ENCODE data around the gene BNIP5. TPM values are rescaled to one million over a fixed set of nuclear protein-coding genes. Genes with fewer than 3 reads are reported as not detected.

The BNIP5 gene
- total and polyA plus RNA-seq, 4 donors: not detected

DNA sequence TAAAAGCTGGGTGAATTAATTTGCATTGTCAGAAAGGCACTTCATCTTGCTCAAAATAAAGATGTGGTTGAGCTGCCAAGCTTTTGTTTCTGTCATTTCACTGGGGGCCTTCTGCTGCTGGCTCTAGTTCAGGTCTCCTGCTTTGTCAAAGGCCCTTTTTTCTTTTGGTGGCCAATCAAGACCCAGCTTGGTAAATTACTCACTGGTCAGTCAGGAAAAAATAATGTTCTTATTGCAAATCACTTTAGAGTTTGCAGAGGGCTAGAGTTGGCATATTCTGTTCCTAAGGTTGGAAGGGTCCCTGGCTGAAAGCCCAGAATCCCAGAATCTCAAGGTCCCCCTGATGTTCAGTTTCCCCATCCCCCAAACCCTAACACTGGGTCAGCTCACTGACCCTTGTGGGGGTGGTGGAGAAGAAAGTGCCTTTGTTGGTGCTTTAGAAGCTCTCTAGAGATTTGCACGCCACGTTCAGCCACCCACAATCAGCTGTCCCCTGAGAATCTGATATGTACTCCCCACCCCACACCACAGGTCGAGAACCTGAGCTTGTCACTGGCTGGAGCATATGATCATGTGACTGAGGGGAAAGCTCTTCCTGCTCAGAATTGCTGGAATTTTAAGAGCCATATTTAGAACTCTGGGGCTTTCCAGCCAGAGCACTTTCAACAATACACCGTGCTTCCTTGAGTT is 21.7 kb upstream of the BNIP5 start:
- H3K4me1 ChIP-seq (ENCODE audit: control insufficient read depth in 4 of 4, insufficient read depth in 4 of 4, low read length in 3 of 4): peaks cover 0 to 2% (median 0%) of the 10 kb centered on the region in 4 donors
- no peaks in the 10 kb centered on the region for H3K36me3 ChIP-seq (ENCODE audit: control insufficient read depth in 4 of 4, insufficient read depth in 3 of 4, low read depth in 1 of 4, low read length in 3 of 4)
- WGBS: 72% methylated on average over 4 of the region's 4 CpGs
- no peak for DNase-seq (ENCODE audit: low spot score)
- no peaks in the 10 kb centered on the region for H3K27me3 ChIP-seq (ENCODE audit: control insufficient read depth in 4 of 4, insufficient read depth in 4 of 4, low read length in 3 of 4)
- TF ChIP-seq HNF4G (IDR thresholded peaks at IDR 0.05) (no peak), YY1 (IDR thresholded peaks at IDR 0.05) (no peak), FOXA2 (IDR thresholded peaks at IDR 0.05) (no peak), TAF1 (conservative IDR thresholded peaks at IDR 0.05) (no peak), JUND (IDR thresholded peaks at IDR 0.05) (no peak), NR2F2 (IDR thresholded peaks at IDR 0.05) (no peak), RAD21 (IDR thresholded peaks at IDR 0.05) (no peak), GABPA (IDR thresholded peaks at IDR 0.05 in 1 of 2, conservative IDR thresholded peaks at IDR 0.05 in 1 of 2) (no peak), FOXA1 (IDR thresholded peaks at IDR 0.05) (no peak), EGR1 (IDR thresholded peaks at IDR 0.05; ENCODE audit: low read depth in 2 of 2) (no peak), SP1 (IDR thresholded peaks at IDR 0.05) (no peak), HNF4A (conservative IDR thresholded peaks at IDR 0.05) (no peak), RXRA (IDR thresholded peaks at IDR 0.05) (no peak)
- TF ChIP-seq, protein P1, sequence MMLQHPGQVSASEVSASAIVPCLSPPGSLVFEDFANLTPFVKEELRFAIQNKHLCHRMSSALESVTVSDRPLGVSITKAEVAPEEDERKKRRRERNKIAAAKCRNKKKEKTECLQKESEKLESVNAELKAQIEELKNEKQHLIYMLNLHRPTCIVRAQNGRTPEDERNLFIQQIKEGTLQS (IDR thresholded peaks at IDR 0.05): no peak
- TF ChIP-seq, protein P2, sequence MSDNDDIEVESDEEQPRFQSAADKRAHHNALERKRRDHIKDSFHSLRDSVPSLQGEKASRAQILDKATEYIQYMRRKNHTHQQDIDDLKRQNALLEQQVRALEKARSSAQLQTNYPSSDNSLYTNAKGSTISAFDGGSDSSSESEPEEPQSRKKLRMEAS (IDR thresholded peaks at IDR 0.05): no peak
- TF ChIP-seq, protein P3, sequence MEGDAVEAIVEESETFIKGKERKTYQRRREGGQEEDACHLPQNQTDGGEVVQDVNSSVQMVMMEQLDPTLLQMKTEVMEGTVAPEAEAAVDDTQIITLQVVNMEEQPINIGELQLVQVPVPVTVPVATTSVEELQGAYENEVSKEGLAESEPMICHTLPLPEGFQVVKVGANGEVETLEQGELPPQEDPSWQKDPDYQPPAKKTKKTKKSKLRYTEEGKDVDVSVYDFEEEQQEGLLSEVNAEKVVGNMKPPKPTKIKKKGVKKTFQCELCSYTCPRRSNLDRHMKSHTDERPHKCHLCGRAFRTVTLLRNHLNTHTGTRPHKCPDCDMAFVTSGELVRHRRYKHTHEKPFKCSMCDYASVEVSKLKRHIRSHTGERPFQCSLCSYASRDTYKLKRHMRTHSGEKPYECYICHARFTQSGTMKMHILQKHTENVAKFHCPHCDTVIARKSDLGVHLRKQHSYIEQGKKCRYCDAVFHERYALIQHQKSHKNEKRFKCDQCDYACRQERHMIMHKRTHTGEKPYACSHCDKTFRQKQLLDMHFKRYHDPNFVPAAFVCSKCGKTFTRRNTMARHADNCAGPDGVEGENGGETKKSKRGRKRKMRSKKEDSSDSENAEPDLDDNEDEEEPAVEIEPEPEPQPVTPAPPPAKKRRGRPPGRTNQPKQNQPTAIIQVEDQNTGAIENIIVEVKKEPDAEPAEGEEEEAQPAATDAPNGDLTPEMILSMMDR (IDR thresholded peaks at IDR 0.05; ENCODE audit: low read depth, low read length, missing input control): no peak
- TF ChIP-seq, protein P4, sequence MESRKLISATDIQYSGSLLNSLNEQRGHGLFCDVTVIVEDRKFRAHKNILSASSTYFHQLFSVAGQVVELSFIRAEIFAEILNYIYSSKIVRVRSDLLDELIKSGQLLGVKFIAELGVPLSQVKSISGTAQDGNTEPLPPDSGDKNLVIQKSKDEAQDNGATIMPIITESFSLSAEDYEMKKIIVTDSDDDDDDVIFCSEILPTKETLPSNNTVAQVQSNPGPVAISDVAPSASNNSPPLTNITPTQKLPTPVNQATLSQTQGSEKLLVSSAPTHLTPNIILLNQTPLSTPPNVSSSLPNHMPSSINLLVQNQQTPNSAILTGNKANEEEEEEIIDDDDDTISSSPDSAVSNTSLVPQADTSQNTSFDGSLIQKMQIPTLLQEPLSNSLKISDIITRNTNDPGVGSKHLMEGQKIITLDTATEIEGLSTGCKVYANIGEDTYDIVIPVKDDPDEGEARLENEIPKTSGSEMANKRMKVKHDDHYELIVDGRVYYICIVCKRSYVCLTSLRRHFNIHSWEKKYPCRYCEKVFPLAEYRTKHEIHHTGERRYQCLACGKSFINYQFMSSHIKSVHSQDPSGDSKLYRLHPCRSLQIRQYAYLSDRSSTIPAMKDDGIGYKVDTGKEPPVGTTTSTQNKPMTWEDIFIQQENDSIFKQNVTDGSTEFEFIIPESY (IDR thresholded peaks at IDR 0.05): no peak
- H3K9me3 ChIP-seq (ENCODE audit: control insufficient read depth in 4 of 4, low read length in 3 of 4): no peaks in the 10 kb centered on the region
- H3K27ac ChIP-seq (ENCODE audit: low read depth in 1 of 2, low read length in 2 of 2): no peak overlapping the region
- no peak overlapping the region for H3K4me3 ChIP-seq (ENCODE audit: low read depth in 1 of 3, low read length in 3 of 3)
- no peak overlapping the region for H3K9ac ChIP-seq (ENCODE audit: low read depth in 1 of 2, low read length in 2 of 2)

DNA sequence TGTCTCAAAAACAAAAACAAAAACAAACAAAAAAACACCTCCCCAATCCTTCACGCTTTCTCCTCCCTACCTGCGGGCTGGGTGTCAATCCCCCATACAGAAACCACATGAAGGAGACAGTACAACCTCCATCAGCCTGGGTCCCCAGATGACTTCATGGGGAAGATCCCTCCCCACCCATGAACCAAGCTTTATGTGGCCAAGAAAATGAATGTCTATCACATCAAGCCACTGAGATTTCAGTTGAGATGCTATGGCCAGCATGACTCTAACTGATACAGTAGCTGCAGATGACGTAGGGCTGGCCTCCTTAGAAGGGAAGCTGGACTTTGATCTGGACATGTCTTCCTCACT is 21.2 kb upstream of the BNIP5 start:
- peaks cover 0 to 2% (median 0%) of the 10 kb centered on the region in 4 donors for H3K4me1 ChIP-seq (ENCODE audit: control insufficient read depth in 4 of 4, insufficient read depth in 4 of 4, low read length in 3 of 4)
- 91% methylated on average over 3 of the region's 3 CpGs for WGBS
- no peak overlapping the region for H3K27ac ChIP-seq (ENCODE audit: low read depth in 1 of 2, low read length in 2 of 2)
- no peaks in the 10 kb centered on the region for H3K36me3 ChIP-seq (ENCODE audit: control insufficient read depth in 4 of 4, insufficient read depth in 3 of 4, low read depth in 1 of 4, low read length in 3 of 4)
- TF ChIP-seq RXRA (IDR thresholded peaks at IDR 0.05): no peak
- TF ChIP-seq, protein P5, sequence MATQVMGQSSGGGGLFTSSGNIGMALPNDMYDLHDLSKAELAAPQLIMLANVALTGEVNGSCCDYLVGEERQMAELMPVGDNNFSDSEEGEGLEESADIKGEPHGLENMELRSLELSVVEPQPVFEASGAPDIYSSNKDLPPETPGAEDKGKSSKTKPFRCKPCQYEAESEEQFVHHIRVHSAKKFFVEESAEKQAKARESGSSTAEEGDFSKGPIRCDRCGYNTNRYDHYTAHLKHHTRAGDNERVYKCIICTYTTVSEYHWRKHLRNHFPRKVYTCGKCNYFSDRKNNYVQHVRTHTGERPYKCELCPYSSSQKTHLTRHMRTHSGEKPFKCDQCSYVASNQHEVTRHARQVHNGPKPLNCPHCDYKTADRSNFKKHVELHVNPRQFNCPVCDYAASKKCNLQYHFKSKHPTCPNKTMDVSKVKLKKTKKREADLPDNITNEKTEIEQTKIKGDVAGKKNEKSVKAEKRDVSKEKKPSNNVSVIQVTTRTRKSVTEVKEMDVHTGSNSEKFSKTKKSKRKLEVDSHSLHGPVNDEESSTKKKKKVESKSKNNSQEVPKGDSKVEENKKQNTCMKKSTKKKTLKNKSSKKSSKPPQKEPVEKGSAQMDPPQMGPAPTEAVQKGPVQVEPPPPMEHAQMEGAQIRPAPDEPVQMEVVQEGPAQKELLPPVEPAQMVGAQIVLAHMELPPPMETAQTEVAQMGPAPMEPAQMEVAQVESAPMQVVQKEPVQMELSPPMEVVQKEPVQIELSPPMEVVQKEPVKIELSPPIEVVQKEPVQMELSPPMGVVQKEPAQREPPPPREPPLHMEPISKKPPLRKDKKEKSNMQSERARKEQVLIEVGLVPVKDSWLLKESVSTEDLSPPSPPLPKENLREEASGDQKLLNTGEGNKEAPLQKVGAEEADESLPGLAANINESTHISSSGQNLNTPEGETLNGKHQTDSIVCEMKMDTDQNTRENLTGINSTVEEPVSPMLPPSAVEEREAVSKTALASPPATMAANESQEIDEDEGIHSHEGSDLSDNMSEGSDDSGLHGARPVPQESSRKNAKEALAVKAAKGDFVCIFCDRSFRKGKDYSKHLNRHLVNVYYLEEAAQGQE (IDR thresholded peaks at IDR 0.05): no peak
- TF ChIP-seq HNF4G (IDR thresholded peaks at IDR 0.05): no peak
- TF ChIP-seq JUND (IDR thresholded peaks at IDR 0.05): no peak
- no peak for TF ChIP-seq FOXA1 (IDR thresholded peaks at IDR 0.05)
- TF ChIP-seq, protein P3 (IDR thresholded peaks at IDR 0.05; ENCODE audit: low read depth, low read length, missing input control): no peak
- no peak for TF ChIP-seq NR2F2 (IDR thresholded peaks at IDR 0.05)
- TF ChIP-seq GABPA (IDR thresholded peaks at IDR 0.05 in 1 of 2, conservative IDR thresholded peaks at IDR 0.05 in 1 of 2): no peak
- TF ChIP-seq RAD21 (IDR thresholded peaks at IDR 0.05): no peak
- no peak for TF ChIP-seq EGR1 (IDR thresholded peaks at IDR 0.05; ENCODE audit: low read depth in 2 of 2)
- no peak for TF ChIP-seq HNF4A (conservative IDR thresholded peaks at IDR 0.05)
- H3K27me3 ChIP-seq (ENCODE audit: control insufficient read depth in 4 of 4, insufficient read depth in 4 of 4, low read length in 3 of 4): no peaks in the 10 kb centered on the region
- no peak overlapping the region for H3K9ac ChIP-seq (ENCODE audit: low read depth in 1 of 2, low read length in 2 of 2)
- no peak overlapping the region for H3K4me3 ChIP-seq (ENCODE audit: low read depth in 1 of 3, low read length in 3 of 3)
- DNase-seq (ENCODE audit: low spot score): no peak
- no peaks in the 10 kb centered on the region for H3K9me3 ChIP-seq (ENCODE audit: control insufficient read depth in 4 of 4, low read length in 3 of 4)

All from liver (tissue), 9 donors.